Measurements from ENCODE around the gene PRORP. TPM values are rescaled to one million over a fixed set of nuclear protein-coding genes. Genes with fewer than 3 reads are reported as not detected.
A peak's percentile ranks its signal among the peaks of the same experiment; 100 is the strongest.
"Not testable (repeated sequence)": the region's sequence is repeated elsewhere in the genome, so short reads cannot be mapped to it uniquely, and the experiment has no call there.

The PRORP gene
- total RNA-seq = 15.9 TPM

DNA sequence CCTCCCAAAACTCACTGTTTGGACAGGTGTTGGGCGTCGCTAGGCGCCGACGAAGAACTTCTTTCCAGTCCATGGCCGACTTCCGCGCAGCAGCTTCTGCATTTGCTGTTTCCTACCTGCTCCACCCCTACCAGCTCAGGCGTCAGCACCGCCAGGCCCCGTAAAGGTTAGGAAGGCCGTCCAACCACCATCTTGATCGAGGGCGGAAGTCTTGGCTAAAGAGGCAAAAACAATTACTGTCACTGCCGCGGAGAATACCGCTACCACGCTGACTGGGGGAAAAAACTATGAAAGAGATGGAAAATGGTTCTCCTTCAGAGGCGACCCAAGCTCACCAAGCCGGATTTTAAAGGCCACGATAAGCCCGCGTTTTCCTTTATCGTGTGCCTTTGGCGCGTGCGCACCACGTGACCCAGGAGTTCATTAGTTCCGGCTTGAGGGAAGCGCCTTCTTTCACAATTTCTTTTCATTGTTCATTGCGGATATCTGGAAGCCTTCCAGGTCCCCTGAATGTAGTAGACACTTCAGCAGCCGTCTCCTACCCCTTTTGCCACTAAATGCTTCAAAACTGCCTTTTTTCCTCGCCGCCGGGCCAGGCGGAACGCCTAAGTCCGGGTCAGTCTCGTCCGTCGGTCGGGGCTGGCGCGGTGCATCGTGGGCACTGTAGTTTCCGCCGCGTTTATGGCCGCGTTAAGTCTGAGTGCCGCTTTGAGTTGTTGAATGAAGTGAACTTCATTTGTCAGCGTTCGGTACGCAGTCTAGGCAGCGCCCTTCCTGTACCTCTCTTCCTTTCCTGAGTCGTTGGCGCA is at the start of gene PRORP, which contains the start of gene PPP2R3C:
TSS of gene PRORP (plus strand) at position 666 of the 809 bp plus-strand sequence. CDS start 694 bp downstream, outside the sequence.
TSS of gene PPP2R3C (minus strand) at position 104 of the 809 bp plus-strand sequence. CDS start at position 73, 31 bp downstream.
- peak; percentile 96 for DNase-seq

DNA sequence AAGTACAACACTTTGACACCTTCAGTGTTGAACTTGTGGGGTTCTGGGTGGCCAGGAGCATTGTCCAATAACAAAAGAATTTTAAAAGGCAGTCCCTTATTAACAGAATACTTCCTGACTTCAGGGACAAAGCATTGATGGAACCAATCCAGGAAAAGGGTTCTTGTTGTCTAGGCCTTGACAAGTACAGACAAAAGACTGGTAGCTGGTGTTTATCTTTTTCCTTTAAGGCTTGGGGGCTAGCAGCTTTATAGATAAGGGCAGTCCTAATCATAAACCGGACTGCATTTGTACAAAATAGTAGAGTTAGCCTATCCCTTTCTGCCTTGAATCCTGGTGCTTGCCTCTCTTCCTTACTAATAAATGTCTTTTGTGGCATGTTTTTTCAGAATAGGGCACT is 48.9 kb upstream of the PRORP start:
- no peak for DNase-seq

DNA sequence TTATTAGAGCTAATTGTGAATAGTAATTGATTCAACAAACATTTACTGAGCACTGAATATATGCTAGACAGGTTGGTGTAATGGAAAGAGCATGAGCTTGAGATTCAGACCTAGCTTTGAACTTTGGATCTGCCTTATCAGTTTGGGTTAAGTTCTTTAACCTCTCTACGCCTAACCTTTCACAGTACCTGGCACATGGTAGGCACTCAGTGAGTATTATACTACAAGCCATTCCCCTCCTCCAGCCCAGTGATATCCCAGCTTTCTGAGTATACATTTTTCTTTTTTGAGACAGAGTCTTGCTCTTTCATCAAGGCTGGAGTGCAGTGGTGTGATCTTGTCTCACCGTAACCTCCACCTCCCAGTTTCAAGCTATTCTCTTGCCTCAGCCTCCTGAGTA is 44.3 kb upstream of the PRORP start:
- no peak for DNase-seq

DNA sequence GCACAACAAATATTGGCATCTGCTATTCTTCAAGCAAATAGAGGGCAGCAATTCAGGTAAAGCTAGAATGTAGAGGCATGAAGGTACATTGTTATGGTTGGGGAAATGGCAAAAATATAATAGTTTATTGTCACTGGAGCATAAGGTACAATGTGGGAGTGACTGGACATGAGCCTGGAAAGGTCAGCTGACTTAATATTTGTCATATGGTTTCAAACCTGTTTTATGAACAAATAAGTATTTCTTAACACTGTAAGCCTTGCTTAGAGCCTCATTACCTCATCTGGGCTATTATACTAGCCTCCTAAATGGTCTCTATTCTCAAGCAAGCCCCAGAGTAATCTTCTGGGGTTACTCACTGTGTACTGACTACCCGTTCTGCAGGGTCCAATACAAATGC is 42.6 kb upstream of the PRORP start:
- DNase-seq = no peak

DNA sequence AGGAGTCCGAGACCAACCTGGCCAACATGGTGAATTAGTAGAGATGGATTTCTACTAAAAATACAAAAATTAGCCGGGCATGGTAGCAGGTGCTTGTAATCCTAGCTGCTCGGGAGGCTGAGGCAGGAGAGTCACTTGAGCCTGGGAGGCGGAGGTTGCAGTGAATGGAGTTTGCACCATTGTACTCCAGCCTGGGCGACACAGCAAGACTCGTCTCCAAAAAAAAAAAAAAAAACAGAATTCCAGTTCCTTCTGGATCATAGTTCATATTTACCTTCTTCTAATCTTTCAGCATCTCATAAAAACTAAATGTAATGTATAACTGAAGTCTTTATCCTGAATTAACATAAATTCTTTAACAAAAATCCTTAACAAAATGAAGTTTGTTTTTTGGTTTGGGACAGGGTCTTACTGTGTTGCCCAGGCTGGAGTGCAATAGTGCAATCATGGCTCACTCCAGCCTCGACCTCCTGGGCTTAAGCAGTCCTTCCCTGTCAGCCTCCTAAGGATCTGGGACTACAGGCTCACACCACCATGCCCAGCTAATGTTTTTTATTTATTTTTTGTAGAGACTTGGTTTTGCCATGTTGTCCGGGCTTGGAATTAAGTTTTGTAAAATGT is 38.7 kb upstream of the PRORP start:
- no peak for DNase-seq

DNA sequence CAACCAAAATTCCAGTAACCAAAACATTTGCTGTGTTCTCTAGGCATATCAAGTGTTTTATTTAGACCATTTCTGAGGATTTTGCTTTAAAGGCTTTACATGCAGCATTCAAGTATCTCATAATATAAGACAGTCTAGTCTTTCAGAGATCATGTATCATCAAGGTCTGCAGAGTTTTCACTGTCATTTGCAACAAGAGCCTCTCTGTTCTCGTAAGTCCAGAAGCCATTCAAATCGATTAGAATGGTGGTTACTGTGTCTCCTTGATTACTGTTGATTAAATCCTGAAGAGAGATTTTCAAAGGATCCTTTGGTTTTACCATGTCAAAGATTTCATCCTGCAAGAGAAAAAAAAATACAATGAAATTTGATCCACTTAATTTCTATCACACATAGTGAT is 36.9 kb upstream of the PRORP start:
- peak; percentile 5 for DNase-seq

DNA sequence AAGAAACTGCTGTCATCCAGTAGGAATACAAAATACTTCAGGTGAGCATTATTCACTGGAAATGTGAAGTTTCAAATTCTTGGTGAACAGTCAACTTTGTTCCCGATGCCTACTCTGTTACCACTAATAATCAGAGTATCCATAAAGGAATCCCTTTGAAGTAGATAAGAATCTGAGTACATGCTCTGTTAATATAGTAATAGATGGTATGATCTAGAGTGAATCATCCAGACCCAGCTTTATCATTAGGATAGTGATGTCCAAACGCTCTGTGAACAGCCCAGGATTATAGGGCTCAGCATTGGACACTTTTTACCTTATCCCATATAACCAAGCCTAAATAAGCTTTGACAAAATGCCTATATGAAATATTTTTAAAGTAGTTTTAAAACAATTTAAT is 33.8 kb upstream of the PRORP start:
- no peak for DNase-seq

DNA sequence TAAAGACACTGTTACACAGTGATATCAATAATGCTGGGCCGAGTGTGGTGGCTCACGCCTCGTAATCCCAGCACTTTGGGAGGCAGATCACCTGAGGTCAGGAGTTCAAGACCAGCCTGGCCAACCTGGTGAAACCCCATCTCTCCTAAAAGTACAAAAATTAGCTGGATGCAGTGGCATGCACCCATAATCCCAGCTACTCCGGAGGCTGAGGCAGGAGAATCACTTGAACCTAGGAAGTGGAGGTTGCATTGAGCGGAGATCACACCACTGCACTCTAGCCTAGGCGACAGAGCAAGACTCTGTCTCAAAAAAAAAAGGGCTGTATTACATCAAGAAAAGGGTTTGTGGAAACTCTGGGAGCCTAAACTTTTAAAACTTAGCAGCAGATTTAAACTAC is 27.7 kb upstream of the PRORP start:
- DNase-seq = not testable (repeated sequence)

DNA sequence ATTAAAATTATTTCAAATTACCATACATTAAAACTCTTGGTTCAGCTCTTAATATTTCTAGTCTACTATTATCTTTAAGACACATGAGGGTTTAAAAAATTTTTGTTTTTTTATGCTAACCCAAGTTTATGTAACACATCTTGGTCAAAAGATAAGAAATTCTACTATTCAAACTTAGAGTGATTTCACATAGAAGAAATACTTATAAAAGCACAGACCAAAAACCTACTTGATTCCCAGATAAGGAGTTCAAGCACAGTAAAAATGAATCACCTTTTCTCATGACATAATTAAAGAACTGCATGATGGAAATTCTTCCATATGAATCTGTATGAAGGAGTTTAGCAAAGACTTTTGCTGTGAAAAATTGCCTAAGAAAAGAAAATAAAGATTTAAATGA is 14.5 kb upstream of the PRORP start:
- DNase-seq = no peak

DNA sequence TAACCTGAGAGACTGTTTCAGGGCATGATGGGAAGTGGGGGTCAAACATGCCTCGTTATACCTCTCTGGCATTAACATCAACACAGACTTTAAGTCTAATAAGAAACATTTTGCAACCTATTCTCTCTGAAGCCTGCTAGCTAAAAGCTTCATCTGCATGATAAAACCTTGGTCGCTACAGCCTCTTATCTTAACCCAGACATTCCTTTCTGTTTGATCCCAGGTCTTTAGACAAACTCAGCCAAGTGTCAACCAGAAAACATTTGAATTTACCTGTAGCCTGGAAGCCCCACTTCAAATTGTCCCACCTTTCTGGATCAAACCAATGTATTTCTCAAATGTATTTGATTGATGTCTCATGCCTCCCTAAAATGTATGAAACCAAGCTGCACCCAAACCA is 9.7 kb upstream of the PRORP start:
- no peak for DNase-seq

DNA sequence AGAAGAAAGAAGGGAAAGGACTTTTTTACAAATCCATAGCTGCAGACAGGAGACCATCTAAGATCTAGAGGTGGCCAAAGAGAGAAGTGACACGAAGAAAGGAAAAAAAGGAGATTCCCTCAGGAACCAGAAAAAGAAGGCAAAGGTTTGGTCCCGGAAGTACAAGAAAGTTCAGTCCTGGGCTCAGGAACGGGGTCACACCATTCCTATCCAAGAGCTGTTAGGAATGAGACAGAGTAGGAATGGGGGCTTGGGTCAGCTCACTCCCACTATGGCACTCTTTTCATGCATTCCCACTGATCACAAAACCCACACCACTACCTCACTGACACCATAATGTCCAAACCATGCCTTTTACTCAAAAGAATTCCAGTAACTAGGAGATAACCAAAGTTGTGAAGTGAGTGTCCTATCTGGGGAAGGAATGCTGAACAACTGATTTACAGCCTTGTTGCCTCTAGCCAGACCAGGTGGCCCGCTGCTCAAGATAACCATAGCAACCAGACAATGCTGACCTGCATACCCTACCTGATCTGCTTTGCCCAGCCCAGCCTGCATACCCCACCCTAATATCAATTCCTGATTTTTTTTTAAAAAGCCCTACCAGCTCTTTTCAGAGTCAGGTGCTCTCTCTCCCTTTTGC is 8.9 kb upstream of the PRORP start:
- no peak for DNase-seq

DNA sequence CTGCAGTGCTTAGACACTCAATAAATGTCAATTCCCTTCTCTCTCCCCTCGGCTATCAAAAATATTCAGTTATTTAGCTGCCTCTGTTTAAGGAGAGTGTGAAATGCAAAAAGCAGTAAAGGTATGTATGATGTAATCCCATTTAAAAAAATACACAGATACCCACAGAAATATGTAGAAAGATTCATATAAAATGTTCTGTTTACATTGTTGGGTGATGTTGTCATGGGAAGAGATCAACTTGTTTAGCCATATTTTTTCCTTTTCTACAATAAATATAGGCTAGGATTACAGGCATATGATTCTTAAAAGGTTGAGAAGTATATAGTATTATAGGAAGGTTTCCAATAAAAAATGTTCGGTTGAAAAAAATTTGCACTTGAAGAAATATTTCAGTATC is 8.3 kb upstream of the PRORP start:
- no peak for DNase-seq

DNA sequence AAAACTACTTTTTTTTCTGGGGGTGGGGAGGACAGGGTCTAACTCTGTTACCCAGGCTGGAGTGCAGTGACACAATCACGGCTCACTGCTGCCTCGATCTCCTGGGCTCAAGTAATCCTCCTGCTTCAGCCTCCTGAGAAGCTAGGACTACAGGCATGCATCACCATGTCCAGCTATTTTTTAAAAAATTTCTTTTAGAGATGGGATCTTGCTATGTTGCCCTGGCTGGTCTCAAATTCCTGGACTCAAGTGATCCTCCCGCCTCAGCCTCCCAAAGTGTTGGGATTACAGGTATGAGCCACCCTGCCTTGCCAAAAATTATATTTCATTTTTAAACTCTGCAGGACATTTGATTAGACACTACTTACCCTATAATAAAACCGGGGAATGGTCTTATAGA is 6.1 kb upstream of the PRORP start:
- DNase-seq = no peak

DNA sequence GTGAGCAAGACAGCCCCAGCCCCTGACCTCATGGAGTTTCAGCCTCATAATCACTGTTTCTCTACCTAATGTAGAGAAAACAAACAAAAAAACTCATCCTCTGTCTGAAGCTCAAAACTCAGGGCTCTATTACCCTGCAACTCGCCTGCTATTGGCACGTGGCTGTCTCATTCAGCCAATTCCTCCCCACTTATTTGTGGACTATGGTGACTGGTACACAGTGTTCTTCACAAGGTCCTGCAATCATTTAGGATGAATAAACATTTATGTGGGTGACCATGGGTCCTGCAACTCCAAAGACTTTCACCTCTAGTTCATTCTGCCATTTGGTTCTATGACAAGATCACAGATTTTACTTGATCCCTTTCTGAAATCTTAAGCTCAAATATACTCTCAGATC is 5.2 kb upstream of the PRORP start:
- no peak for DNase-seq

DNA sequence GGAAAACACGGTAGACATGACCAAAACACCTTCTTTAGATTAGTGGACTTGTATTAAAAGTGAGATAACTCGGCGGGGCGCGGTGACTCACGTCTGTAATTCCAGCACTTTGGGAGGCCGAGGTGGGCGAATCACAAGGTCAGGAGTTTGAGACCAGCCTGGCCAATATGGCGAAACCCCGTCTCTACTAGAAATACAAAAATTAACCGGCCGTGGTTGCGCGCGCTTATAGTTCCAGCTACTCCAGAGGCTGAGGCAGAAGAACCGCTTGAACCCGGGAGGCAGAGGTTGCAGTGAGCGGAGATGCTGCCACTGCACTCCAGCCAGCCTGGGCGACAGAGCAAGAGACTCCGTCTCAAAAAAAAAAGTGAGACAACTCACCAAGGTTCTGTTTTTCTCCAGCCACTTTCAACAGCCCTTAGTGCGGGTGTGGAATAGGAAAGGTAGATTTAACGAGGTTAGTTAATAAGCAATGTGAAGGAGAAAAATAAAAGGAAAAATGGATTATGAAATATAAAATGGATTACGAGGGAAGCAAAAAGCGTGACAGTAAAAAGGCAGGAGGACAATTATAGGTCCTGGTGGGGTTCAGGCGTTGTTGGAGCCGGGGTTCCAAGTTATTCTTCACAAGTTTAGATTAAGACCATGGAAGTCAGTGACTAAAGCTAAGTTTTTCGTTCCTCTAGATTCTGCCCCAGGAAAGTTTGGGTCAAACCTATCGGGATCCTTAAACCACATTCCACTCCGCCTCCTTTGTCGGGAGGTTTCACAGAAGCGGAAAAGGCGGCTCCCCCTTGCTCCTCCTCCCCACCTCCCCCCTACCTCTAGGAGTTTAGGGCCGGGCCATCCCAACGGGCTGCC is 1.1 kb upstream of the PRORP start:
- DNase-seq = peak; percentile 97

DNA sequence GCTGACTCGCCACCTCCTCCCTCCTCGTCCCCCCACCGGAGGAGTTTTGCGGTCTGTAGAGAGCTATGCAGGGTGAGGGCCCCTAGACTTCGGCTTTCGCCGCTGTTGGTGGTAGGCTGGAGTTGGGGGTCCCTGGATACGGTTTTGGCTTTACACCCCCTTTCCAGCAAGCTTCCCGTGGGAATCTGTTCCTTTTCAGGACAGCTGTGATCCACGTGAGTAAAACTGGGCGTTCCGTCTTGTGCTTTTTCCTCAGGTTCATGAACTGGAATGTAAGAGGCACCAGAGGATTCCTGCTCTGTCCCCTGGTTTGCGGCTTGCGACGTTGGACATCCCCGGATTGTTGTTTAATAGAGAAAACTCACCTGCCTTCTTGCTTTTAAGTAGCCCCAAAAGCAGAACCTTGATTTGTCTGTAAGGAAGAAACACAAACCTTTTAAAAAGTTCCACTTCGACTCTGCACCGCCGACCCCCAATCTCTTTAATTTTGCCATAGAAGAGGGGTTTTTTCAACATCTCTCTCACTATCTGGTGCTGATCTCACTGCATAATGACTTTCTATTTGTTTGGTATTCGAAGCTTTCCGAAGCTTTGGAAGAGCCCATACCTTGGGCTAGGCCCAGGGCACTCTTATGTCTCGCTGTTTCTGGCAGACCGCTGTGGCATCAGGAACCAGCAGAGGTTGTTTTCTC is 490 bp downstream of the PRORP start:
- DNase-seq = no peak

DNA sequence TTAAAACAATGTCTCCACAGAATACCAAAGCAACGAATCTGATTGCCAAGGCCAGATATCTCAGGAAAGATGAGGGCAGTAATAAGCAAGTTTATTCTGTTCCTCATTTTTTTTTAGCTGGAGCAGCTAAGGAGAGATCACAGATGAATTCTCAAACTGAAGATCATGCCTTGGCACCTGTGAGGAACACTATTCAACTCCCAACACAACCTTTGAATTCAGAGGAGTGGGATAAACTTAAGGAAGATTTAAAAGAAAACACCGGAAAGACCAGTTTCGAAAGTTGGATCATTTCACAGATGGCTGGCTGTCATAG is 994 bp downstream of the PRORP start:
- DNase-seq = no peak

DNA sequence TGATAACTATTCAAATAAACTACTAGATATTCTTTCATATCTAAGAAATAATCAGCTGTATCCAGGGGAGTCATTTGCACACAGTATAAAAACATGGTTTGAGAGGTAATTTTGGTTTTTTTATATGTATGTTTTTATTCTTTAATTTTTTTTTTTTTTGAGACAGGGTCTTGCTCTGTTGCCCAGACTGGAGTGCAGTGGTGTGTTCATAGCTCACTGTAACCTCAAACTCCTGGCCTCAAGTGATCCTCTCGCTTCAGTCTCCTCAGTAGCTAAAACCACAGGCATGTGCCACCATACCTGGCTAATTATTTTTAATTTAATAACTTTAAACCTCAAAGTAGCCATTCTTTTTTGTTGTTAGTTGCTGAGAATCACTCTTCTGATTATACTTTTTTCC is 1.8 kb downstream of the PRORP start:
- no peak for DNase-seq

DNA sequence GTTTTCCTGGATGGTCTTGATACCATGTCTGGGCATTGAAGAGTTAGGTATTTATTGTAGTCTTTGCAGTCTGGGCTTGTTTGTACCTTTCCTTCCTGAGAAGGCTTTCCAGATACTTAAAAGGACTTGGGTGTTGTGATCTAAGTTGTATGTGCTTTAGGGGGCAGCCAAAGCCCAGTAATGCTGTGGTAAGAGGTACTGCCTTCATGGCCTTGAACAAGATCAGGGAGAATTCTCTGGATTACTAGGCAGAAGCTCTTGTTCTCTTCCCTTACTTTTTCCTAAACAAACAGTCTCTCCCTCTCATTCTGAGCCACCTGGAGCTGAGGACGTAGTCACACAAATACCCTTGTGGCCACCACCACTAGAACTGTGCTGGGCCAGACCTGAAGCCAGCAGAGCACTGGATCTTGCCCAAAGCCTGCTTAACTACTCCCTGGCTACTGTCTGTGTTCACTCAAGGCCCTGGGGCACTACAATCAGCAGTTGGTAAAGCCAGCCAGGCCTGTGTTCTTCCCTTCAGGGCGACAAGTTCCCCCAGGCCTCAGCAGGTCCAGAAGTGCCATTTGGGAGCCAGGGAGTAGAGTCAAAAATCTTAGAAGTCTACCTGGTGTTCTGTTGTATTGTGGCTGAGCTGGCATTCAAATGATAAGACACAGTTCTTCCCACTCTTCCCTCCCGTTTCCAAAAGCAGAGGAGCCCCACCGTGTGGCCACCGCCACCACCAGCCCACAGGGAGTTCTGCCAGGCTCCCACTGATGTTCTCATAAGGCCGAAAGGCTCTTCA is 11.4 kb downstream of the PRORP start:
- DNase-seq = no peak

DNA sequence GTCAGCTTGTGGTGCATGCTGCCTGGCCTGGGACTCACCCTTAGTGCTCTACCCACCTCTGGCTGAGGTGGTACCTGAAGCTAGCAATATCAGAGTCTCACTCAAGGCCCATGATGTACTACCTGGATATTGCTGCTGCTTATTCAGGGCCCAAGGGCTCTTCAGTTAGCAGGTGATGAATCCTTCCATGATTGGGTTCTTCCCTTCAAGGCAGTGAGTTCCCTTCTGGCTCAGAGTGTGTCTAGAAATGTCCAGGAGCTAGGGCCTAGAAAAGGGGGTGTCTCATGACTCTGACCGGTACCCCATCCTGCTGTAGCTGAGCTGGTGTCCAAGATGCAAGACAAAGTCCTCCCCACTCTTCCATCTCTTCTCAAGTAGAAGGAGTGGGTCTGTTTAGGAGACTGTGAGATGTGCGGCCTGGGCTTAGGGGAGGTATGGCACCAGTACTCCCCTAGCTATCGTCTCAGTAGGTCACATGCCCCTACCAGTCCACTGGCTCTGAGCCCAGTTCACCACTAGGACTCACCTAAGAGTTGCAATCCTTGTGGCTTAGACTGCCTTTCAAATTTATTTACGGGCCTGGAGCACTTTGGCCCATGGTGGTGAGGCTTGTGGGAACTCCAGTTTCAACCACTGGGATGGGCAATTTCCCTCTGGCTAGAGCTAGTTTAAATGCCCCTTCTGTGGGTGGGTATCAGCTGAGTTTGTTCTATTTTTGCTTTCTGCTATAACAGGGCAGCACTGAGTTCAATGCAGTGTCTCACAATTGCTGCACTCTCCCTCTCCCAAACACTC is 12.2 kb downstream of the PRORP start:
- DNase-seq = no peak
